ENCODE results near the gene ZNF132.
"Not testable (repeated sequence)": the region's sequence is repeated elsewhere in the genome, so short reads cannot be mapped to it uniquely, and the experiment has no call there.

The ZNF132 gene

DNA sequence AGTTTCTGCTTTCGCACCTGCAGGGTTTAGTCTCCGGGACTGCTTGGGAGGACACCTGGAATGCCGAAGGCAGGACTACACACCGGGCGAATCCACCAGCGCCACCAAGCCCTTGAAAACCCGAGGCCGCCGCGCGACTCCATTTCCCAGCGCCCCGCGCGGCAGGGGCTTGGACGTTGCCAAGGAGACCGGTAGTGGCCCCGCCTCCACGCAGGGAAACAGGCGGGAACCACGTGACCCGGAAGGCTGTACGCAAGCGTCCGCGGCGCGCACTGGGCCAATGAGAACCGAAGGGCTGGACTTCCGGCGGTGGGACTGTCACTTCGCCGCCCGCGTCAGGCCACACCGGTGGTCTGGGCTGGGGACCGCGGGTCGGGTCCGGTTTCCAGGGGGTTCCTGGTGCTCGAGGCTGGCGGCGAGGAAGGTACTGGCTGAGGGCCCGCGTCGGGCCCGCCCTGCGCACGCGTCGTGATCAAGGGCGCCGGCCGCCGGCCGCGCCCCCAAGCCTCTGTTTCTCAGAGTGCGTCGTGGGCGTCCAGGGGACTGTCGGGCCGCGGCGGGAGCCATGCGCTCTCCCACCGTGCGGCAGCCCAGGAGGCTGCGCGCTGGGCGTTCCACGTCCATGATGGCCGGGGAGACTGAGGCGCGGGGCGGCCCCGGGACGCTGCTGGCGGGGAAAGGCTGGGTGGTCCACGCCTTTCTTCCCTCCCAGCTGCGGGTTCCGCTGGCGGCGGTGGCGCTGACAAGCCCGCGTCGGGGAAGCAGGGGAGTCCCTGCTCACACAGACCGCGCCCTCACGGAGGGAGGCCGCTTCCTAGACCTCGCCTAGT, 27.0 kb upstream of the ZNF132 start, which contains the start of gene ZNF324:
ZNF324 (plus strand) TSS at position 321 of the 830 bp plus-strand sequence. CDS start 2,106 bp downstream, outside the sequence.
- DNase-seq (ENCODE audit: low spot score) = peak; percentile 99

DNA sequence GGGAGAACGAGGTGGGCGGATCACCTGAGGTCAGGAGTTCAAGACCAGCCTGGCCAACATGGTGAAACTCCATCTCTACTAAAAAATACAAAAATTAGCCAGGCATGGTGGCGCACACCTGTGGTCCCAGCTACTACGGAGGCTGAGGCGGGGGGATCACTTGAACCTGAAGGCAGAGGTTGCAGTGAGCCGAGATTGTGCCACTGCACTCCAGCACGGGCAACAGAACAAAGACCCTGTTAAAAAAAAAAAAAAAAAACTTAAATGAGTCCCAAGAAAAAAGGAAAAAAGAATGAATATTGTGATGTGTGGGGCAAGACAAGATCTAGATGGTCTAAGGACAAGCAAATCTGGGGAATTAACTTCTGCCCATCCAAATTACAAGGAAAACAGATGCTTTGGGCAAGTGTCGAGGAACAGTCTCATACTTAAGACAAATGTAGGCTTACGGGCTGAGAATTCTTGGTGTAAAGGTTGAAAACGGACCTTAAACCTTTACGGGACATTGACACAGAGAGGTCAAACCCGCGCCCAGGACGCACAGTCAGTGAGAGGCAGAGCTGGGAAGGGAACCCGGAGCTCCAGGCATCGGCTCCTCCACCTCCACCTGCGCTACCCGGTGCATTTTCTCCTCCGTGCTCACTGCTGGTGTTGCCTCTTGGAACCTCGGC, 26.3 kb upstream of the ZNF132 start:
- no peak for DNase-seq (ENCODE audit: low spot score)

DNA sequence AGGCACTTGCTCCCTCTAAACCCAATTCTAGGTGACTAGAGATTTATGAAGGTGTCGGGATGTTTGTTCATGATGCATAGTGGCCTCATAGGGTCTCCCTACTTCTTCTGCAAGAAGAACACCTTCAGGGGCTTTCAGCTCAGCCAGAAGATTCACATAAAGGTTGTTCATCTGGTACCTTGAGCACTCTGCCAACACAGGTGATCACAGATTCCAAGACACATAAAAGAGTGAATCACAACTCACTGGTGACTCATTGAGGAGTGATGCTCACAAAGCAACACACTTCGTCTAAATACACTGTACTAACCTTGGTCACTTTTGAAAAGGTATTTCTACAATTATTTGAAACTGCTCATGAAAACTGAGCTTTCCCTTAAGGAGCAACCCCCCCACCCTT, 20.1 kb upstream of the ZNF132 start:
- DNase-seq (ENCODE audit: low spot score) = no peak

DNA sequence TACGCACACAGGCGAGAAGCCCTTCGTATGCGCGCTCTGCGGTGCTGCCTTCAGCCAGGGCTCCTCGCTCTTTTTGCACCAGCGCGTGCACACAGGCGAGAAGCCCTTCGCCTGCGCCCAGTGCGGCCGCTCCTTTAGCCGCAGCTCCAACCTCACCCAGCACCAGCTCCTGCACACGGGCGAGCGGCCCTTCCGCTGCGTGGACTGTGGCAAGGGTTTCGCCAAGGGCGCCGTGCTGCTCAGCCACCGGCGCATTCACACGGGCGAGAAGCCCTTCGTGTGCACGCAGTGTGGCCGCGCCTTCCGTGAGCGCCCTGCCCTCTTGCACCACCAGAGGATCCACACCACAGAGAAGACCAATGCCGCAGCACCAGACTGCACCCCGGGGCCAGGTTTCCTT, 16.2 kb upstream of the ZNF132 start:
- no peak for DNase-seq (ENCODE audit: low spot score)

- DNase-seq (ENCODE audit: low spot score) = no peak
These were observed 15.4 kb upstream of the ZNF132 start for GRCh38 chr19:58455306-58455705.

DNA sequence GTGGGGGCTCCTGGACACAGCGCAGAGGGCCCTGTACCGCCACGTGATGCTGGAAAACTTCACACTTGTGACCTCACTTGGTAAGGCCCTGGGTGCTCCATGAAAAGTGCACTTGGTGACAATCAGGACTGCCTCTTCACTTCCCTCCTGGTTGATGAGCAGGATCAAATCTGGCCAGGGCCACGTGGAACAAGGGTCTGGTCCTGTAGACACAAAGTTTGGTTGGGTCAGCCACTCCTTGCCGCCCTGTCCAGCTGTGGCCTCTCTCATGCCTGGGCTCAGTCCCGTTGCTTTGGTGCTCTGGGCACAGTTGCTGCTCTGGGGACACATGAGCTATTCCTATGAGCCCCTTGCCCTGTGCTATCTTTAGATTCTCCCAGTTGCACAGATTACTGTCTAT, 13.8 kb upstream of the ZNF132 start:
- no peak for DNase-seq (ENCODE audit: low spot score)

- peak; percentile 98 for DNase-seq (ENCODE audit: low spot score)
These were observed 11.6 kb upstream of the ZNF132 start, which contains the start of gene ZNF324B for GRCh38 chr19:58451358-58452101. TSS of gene ZNF324B (plus strand) at chr19:58451622. CDS start at chr19:58453702, 2,080 bp downstream.

DNA sequence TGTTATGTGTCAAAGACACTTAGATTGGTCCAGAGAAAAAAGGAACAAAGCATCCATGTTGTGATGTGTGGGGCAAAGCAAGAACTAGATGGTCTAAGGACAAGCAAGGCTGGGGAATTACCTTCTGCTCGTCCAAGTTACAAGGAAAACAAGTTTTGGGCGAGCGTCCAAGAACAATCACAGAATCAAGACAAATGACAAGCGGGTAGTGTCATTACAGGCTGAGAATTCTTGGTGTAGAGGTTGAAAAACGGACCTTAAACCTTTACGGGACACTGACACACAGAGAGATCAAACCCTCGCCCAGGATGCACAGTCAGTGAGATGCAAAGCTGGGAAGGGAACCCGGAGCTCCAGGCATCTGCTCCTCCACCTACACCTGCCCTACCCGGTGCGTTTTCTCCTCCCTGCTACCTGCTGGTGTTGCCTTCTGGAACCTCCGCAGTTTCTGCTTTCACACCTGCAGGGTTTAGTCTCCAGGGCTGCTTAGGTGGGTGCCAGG, 11.0 kb upstream of the ZNF132 start:
- DNase-seq (ENCODE audit: low spot score) = no peak

GRCh38 chr19:58449980-58450379, 10.0 kb upstream of the ZNF132 start:
- not testable (repeated sequence) for DNase-seq (ENCODE audit: low spot score)

GRCh38 chr19:58448860-58449259, 8.9 kb upstream of the ZNF132 start:
- not testable (repeated sequence) for DNase-seq (ENCODE audit: low spot score)

DNA sequence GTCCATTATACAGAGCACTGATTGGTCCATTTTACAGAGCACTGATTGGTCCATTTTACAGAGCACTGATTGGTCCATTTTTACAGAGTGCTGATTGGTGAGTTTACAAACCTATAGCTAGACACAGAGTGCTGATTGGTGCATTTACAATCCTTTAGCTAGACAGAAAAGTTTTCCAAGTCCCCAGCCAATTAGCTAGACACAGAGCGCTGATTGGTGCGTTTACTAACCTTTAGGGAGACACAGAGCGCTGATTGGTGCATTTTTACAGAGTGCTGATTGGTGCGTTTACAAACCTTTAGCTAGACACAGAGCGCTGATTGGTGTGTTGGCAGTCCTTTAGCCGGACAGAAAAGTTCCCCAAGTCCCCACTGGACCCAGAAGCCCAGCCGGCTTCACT, 3.0 kb upstream of the ZNF132 start:
- not testable (repeated sequence) for DNase-seq (ENCODE audit: low spot score)

DNA sequence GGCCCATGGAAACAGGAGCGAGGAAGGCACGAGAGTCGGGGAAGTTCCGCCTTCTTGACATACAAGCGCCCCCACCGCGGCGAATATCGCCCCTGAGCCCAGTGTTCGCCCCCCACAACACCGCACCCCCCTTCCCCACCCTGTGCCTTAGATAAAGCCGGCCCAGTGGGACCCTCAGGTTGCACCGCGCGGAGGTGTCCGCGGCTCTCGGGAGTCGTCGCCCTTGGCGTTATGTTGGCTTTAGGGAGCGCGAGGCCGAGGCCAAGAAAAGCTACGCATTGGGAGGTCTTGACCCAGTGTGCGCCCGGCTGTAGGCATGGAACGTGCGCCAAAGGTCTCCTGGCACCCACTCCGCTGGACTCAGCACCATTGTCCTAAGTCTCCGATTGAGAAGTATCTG, 603 bp upstream of the ZNF132 start:
- DNase-seq (ENCODE audit: low spot score) = no peak

DNA sequence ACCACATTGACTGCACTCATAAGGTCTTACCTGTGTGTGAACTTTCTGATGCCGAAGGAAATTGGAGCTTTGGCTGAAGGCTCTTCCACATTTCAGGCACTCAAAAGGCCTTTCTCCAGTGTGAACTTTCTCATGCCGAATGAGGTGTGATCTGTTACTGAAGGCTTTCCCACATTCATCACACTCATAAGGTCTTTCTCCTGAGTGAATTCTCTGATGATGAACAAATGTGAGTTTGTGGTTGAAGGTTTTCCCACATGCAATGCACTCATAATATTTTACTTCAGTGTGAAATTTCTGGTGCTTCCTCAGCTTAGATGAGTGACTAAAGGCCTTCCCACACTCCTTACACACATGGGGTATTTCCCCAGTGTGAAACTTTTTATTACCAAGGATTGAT, 5.7 kb downstream of the ZNF132 start:
- no peak for DNase-seq (ENCODE audit: low spot score)

DNA sequence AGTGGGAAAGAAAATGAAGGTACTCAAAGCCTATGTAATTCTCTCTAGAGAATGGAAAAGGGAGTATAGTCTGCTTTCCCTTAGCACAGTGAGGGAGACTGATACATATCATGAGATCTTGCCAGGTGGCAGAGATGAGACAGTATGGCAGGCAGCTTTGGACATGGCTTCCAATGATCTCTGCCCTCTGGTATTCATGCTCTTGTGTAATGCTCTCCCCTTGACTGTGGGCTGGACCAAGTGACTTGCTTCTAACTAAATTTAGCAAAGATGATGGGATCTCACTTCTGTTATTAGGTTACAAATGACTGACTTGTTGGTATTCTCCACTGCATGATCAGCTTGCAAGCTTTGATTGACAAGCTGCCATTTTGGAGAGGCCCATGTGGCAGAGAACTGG, 10.2 kb downstream of the ZNF132 start:
- DNase-seq (ENCODE audit: low spot score) = no peak

DNA sequence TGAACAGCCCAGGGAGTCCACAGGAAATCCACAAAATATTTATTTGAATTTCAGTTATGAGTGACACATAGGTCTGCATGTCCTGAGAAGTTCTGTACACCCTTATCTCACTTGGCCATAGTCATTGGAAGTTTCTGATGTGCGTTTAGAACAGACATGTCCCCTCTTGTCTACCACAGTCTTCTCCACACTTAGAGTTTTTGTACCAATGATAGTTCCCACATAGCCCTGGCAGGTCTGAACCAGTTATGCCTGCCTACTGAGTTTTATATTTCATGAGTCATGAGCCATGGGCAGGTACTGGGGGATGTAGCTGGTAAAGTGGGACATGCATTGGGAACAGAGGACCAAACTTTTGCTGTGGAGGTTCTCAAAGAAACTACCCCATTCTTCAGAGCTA, 11.3 kb downstream of the ZNF132 start:
- DNase-seq (ENCODE audit: low spot score) = no peak

GRCh38 chr19:58417071-58417470, 22.9 kb downstream of the ZNF132 start:
- DNase-seq (ENCODE audit: low spot score) = no peak

DNA sequence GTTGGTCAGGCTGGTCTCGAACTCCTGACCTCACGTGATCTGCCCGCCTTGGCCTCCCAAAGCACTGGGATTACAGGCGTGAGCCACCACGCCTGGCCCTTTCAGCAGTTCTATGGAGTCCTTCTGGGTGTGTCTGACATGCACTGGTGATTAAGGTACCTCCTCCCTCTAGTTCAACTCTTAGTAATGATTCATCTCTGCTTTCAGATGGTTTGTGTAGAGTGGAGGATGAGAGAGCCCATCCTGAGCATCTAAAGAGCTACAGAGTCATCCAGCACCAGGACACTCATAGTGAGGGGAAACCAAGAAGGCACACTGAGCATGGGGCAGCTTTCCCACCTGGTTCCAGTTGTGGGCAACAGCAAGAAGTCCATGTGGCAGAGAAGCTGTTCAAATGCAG, 23.3 kb downstream of the ZNF132 start:
- no peak for DNase-seq (ENCODE audit: low spot score)

DNA sequence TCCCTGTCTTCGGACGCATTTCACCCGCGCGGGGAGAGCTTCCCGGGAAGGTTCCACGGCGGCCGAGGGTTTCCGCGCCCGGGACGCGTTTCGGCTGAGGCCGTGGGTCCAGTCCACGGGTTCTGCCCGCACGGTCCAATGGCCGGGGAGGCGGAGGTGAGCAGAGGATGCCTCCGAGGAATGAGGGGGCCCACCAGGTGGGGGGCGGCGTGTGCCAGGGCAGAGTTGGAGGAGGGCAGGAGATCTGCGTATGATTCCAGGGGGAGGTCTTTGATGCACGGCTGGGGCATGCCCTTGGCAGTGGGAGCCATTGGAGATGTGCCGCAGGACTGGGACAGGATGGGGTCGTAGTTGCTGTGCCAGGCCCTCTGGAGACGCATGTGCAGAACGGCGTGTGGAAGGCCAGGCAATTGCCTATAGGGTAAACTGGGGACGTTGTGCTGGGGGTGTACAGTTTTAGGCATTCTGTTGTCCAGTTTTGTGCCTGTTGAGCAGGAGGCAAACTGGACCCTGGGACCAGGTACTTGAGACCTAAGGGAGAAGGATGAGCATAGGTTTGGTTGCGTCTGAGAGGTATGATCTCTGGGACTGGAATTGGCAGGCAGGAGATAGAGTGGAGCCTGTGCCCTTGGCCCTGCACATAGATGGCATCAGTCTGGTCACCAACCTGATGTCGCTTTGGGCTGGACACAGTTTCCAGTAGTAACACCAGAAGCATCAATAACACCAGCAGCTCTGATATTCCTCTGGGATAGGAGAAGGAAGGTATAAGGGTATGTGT, 30.8 kb downstream of the ZNF132 start:
- DNase-seq (ENCODE audit: low spot score) = peak; percentile 37

GRCh38 chr19:58408152-58409009, 31.6 kb downstream of the ZNF132 start, which contains the start of gene ZNF584:
TSS of gene ZNF584 (plus strand) at chr19:58408649. CDS start at chr19:58409148, 499 bp downstream.
- peak; percentile 96 for DNase-seq (ENCODE audit: low spot score)

GRCh38 chr19:58407658-58408151, 32.2 kb downstream of the ZNF132 start:
- no peak for DNase-seq (ENCODE audit: low spot score)

Data from AG08395 (cell line).